Muscle layer of colon (tissue), 2 donors: ENCODE measurements around the gene KRT20.

Experiments
- H3K27ac ChIP-seq: one replicate; pipeline ENCODE4 v1.7.0; 2013; ENCODE audit warnings: low read depth, mild to moderate bottlenecking, low read length, moderate library complexity
- H3K27me3 ChIP-seq, 2 donors: one replicate each; pipeline ENCODE4 v1.7.0; 2013; ENCODE audit warnings: low read length in 2 of 2, mild to moderate bottlenecking in 2 of 2; ENCODE audit not compliant: insufficient read depth in 2 of 2, control insufficient read depth in 1 of 2
- H3K36me3 ChIP-seq: one replicate; pipeline ENCODE4 v1.7.0; 2013; ENCODE audit warnings: mild to moderate bottlenecking, low read length; ENCODE audit not compliant: insufficient read depth
- H3K4me1 ChIP-seq: one replicate; pipeline ENCODE4 v1.7.0; 2013; ENCODE audit warnings: mild to moderate bottlenecking, low read length; ENCODE audit not compliant: insufficient read depth
- H3K4me3 ChIP-seq, 2 donors: one replicate each; pipeline ENCODE4 v1.7.0; 2013; ENCODE audit warnings: low read length in 2 of 2, low read depth in 1 of 2, mild to moderate bottlenecking in 1 of 2, moderate library complexity in 1 of 2
- H3K9ac ChIP-seq: one replicate; pipeline ENCODE4 v1.7.0; 2013; ENCODE audit warnings: low read length
- H3K9me3 ChIP-seq: one replicate; pipeline ENCODE4 v1.7.0; 2013; ENCODE audit warnings: mild to moderate bottlenecking, low read length
- donor health status: abdominal sarcoma.
- donor health status: Adenocarcinoma of cecum.

Gene KRT20

GRCh38 chr17:40895106-40895730, 10.2 kb upstream of the KRT20 start:
- Histone ChIP-seq H3K27me3 (peaks cover 0 to 4% of the 10 kb centered on the region in 2 donors), H3K9me3 (no peaks in the 10 kb centered on the region), H3K27ac (no peak overlapping the region)

GRCh38 chr17:40888196-40888720, 3.2 kb upstream of the KRT20 start:
- H3K4me3 ChIP-seq: no peak overlapping the region
- no peaks in the 10 kb centered on the region for H3K4me1 ChIP-seq
- peaks cover 0 to 4% of the 10 kb centered on the region in 2 donors for H3K27me3 ChIP-seq
- no peak overlapping the region for H3K9ac ChIP-seq
- H3K36me3 ChIP-seq: no peaks in the 10 kb centered on the region
- no peak overlapping the region for H3K27ac ChIP-seq
- H3K9me3 ChIP-seq: no peaks in the 10 kb centered on the region

More at GRCh38 chr17:40895106-40895730, 10.2 kb upstream of the KRT20 start:
- Histone ChIP-seq H3K36me3 (no peaks in the 10 kb centered on the region), H3K4me1 (no peaks in the 10 kb centered on the region), H3K9ac (no peak overlapping the region), H3K4me3 (no peak overlapping the region)

GRCh38 chr17:40886090-40886489, 1.0 kb upstream of the KRT20 start:
- H3K27me3 ChIP-seq: peaks cover 0 to 4% of the 10 kb centered on the region in 2 donors
- H3K4me3 ChIP-seq: no peak overlapping the region
- H3K9me3 ChIP-seq: no peaks in the 10 kb centered on the region
- no peaks in the 10 kb centered on the region for H3K36me3 ChIP-seq
- H3K4me1 ChIP-seq: no peaks in the 10 kb centered on the region
- H3K9ac ChIP-seq: no peak overlapping the region
- H3K27ac ChIP-seq: no peak overlapping the region

GRCh38 chr17:40883626-40884334, 1.3 kb downstream of the KRT20 start:
- Histone ChIP-seq H3K4me3 (no peak overlapping the region), H3K9me3 (no peaks in the 10 kb centered on the region), H3K36me3 (no peaks in the 10 kb centered on the region), H3K27me3 (no peaks in the 10 kb centered on the region), H3K4me1 (no peaks in the 10 kb centered on the region), H3K9ac (no peak overlapping the region), H3K27ac (no peak overlapping the region)

DNA sequence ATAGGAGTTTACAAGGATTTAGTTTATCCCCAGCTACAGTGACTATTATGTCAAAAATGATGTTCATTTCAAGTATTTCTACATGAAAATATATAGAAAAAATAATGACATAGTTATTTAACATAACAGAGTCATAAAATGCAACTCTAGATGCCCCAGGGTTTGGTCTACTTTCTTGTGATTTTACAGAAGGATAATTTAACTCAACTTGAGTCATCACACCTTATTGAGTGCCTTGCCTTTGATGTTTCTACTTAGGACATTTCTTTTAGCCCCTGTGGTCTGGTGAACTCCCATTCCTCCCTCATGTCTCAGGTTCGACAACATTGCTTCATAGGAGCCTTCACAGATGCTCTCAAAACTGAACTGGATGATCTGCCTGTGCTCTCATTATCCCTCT, 2.0 kb downstream of the KRT20 start:
- Histone ChIP-seq H3K4me3 (no peak overlapping the region), H3K9ac (no peak overlapping the region), H3K9me3 (no peaks in the 10 kb centered on the region), H3K36me3 (no peaks in the 10 kb centered on the region), H3K4me1 (no peaks in the 10 kb centered on the region), H3K27ac (no peak overlapping the region), H3K27me3 (no peaks in the 10 kb centered on the region)

DNA sequence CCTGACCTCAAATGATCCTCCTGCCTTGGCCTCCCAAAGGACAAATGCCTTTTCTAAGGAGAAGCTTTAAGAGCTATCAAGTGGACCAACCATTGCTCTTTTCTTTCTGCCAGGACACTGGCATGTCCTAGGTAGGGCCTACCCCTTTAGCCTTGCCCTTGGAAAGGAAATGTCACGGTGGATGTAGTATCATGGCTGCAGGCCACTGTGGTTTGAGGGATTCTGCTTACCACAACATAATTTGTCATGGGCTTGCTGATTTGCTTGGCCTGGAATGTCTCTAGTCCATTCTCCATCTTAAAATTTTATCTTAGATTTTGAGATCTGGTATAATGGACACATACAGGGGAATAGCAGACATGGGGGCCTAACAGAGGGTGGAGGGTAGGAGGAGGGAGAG, 6.0 kb downstream of the KRT20 start:
- H3K4me3 ChIP-seq: no peak overlapping the region
- H3K4me1 ChIP-seq: no peaks in the 10 kb centered on the region
- H3K9me3 ChIP-seq: no peaks in the 10 kb centered on the region
- no peaks in the 10 kb centered on the region for H3K36me3 ChIP-seq
- no peak overlapping the region for H3K9ac ChIP-seq
- no peak overlapping the region for H3K27ac ChIP-seq
- H3K27me3 ChIP-seq: no peaks in the 10 kb centered on the region

DNA sequence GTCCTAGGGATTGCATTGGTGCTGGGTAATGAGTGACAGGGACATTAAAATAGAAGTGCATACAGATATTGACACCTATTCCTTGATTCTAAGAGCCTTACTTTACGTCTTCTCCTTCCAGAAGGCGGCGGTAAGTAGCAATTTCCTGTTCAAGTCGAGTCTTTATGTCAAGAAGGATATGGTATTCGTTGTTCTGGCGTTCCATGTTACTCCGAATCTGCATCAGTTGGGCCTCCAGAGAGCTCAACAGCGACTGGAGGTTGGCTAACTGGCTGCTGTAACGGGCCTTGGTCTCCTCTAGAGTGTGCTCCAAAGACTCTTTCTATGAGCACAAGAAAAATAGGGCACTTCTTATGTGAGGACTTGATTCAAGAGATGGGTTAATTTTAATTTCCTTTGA, 7.0 kb downstream of the KRT20 start:
- H3K9ac ChIP-seq: no peak overlapping the region
- H3K27me3 ChIP-seq: no peaks in the 10 kb centered on the region
- H3K4me1 ChIP-seq: no peaks in the 10 kb centered on the region
- no peaks in the 10 kb centered on the region for H3K36me3 ChIP-seq
- no peaks in the 10 kb centered on the region for H3K9me3 ChIP-seq
- no peak overlapping the region for H3K4me3 ChIP-seq
- no peak overlapping the region for H3K27ac ChIP-seq

DNA sequence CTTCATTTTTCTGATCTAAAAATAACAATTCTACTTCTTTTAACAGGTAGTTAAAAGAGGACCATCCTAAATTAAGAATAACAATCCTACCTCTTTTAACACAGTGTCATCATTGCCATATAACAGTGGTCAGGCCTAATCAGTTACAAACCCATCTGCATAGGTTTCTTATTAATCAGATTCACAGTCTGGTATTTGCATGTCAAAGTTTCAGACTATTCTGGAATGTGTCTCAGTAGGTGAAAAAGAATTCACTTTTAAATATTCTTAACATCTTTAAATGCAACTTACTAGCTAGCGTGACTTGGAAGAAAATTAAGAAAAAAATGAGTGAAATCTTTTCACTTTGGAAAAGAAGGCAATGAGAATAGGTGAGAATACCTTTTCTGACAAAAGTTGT, 11.2 kb downstream of the KRT20 start:
- no peaks in the 10 kb centered on the region for H3K4me1 ChIP-seq
- no peaks in the 10 kb centered on the region for H3K36me3 ChIP-seq
- H3K9ac ChIP-seq: no peak overlapping the region
- no peak overlapping the region for H3K4me3 ChIP-seq
- no peaks in the 10 kb centered on the region for H3K27me3 ChIP-seq
- H3K27ac ChIP-seq: no peak overlapping the region
- H3K9me3 ChIP-seq: no peaks in the 10 kb centered on the region

DNA sequence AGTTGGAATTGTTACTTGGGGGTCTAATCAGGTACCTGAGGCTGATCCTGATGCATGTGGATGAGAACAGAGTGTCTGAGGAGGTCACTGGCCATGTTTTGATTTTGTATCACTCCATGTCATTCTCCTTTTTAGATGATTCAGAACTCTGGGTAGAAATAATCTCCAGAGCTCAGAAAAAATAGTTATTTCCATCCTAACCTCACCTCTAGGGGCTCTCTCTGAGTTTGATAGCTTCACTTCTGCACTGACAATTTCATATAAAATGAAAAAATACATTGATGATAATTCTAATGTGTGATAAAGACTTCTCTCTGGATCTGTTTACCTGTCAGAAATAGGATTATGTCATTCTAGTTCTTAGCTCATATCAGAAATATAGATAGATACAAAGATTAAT, 11.8 kb downstream of the KRT20 start:
- Histone ChIP-seq H3K36me3 (no peaks in the 10 kb centered on the region), H3K27me3 (no peaks in the 10 kb centered on the region), H3K9ac (no peak overlapping the region), H3K9me3 (no peaks in the 10 kb centered on the region), H3K4me1 (no peaks in the 10 kb centered on the region), H3K4me3 (no peak overlapping the region), H3K27ac (no peak overlapping the region)

GRCh38 chr17:40872416-40872815, 12.6 kb downstream of the KRT20 start:
- no peak overlapping the region for H3K9ac ChIP-seq
- H3K4me1 ChIP-seq: no peaks in the 10 kb centered on the region
- H3K27ac ChIP-seq: no peak overlapping the region
- H3K36me3 ChIP-seq: no peaks in the 10 kb centered on the region
- no peaks in the 10 kb centered on the region for H3K9me3 ChIP-seq
- H3K27me3 ChIP-seq: no peaks in the 10 kb centered on the region
- H3K4me3 ChIP-seq: no peak overlapping the region

DNA sequence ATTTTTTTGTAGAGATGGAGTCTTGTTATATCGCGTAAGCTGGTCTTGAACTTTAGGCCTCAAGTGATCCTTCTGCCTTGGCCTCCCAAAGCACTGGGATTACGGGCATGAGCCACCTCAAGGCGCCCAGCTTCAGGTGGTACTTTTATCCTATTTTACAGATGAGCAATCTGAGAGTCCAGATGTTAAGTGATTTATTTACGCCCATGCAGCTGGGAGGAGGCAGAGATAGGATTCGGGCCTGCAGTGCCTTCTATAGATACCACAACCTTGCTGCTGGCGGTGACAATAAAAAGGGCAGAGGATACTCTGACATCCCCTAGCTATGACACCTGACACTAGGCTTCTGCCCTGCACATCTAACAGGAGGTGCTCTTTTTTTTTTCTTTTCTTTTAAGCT, 13.7 kb downstream of the KRT20 start:
- Histone ChIP-seq H3K27ac (no peak overlapping the region), H3K9ac (no peak overlapping the region), H3K4me1 (no peaks in the 10 kb centered on the region), H3K9me3 (no peaks in the 10 kb centered on the region), H3K4me3 (no peak overlapping the region), H3K27me3 (no peaks in the 10 kb centered on the region), H3K36me3 (no peaks in the 10 kb centered on the region)

- no peak overlapping the region for H3K9ac ChIP-seq
- no peaks in the 10 kb centered on the region for H3K36me3 ChIP-seq
- H3K4me1 ChIP-seq: no peaks in the 10 kb centered on the region
- H3K4me3 ChIP-seq: no peak overlapping the region
- H3K27ac ChIP-seq: no peak overlapping the region
- no peaks in the 10 kb centered on the region for H3K27me3 ChIP-seq
- H3K9me3 ChIP-seq: no peaks in the 10 kb centered on the region
Observed at GRCh38 chr17:40870136-40870535, 14.9 kb downstream of the KRT20 start.
